HCT116 (cell line): Measurements from ENCODE around the gene GBGT1.

Experiments
- POLR2A ChIP-seq: IDR thresholded peaks from 2 replicates; pipeline ENCODE4 v1.7.0; 2011; ENCODE audit warnings: borderline replicate concordance; ENCODE audit not compliant: insufficient read depth, insufficient read length; ENCODE audit errors: extremely low read depth
- ZFX ChIP-seq: fragments of 450-650 bp; IDR thresholded peaks from 2 replicates; pipeline ENCODE4 v1.6.1; 2017

DNA sequence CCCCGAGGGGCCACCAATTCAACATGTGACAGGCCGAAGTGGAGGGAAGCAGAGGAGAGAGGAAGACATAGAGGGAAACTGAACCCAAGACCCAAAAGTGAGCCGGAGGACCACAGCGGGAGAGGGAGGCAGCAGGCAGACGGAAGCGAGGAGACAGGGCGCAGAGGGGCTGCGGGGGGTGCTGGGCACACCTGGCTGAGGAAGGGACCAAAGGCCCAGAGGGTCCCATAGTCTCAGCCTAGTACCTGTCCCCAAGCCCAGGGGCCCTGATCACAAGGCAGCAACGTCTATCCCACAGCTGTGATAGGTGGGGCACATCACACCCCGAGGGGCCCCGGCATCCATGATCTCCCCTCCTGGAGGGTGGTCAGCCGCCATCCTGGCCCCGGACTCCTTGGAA is 35.6 kb downstream of the GBGT1 start:
- TF ChIP-seq POLR2A: no peak
- no peak for TF ChIP-seq ZFX
